WI38 (cell line): ENCODE data around the gene PLPPR5.

ENCODE experiments used
- H3K4me3 ChIP-seq: 2 replicates; pipeline ENCODE4 v1.5.1; 2011; ENCODE audit warnings: low read depth, mild to moderate bottlenecking, control low read depth, low read length
- TF ChIP-seq, protein P1 (sequence below): IDR thresholded peaks from 2 replicates; pipeline ENCODE4 v1.5.1; 2012; ENCODE audit warnings: low read depth, mild to moderate bottlenecking, control low read depth, low read length

PLPPR5 gene

DNA sequence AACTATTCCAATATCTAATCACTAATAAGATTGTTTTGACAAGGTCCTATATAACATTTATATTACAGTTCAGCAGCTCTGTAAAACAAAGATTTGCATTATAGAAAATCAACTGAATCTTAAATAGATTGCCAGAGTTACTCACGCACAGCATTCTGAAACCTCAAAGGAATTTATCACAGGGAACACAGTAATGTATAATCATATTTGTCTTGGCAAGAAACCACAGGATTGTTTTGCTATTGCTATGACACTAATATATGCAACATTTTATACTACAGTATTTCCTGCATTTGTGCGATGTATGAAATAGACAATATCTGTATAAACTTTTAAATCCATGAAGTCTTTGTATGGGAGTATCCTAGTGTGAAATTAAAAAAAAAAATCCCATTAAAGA is 101.4 kb downstream of the PLPPR5 start:
- TF ChIP-seq, protein P1, sequence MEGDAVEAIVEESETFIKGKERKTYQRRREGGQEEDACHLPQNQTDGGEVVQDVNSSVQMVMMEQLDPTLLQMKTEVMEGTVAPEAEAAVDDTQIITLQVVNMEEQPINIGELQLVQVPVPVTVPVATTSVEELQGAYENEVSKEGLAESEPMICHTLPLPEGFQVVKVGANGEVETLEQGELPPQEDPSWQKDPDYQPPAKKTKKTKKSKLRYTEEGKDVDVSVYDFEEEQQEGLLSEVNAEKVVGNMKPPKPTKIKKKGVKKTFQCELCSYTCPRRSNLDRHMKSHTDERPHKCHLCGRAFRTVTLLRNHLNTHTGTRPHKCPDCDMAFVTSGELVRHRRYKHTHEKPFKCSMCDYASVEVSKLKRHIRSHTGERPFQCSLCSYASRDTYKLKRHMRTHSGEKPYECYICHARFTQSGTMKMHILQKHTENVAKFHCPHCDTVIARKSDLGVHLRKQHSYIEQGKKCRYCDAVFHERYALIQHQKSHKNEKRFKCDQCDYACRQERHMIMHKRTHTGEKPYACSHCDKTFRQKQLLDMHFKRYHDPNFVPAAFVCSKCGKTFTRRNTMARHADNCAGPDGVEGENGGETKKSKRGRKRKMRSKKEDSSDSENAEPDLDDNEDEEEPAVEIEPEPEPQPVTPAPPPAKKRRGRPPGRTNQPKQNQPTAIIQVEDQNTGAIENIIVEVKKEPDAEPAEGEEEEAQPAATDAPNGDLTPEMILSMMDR, result no peak

DNA sequence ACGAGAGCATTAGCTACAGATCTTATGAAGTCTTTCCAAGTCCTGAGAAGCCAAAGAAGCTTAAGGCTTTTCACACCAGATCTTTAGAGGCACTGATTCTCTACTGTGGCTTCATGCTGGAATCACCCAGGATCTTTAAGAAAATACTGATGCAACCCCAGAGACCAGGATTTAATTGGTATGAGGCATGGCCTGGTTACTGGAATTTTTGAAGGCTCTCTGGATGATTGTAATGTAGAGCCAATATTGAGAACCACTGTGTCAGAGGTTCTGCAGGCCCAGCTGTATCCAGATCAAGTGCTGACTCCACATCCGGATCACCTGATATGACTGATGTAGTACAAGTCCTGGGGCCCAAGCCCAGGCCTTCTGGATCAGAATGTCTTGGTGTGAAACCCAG is 105.7 kb downstream of the PLPPR5 start:
- TF ChIP-seq, protein P1, result no peak
- H3K4me3 ChIP-seq, result no peak overlapping the region

More for the DNA sequence above, 101.4 kb downstream of the PLPPR5 start:
- no peak overlapping the region for H3K4me3 ChIP-seq

DNA sequence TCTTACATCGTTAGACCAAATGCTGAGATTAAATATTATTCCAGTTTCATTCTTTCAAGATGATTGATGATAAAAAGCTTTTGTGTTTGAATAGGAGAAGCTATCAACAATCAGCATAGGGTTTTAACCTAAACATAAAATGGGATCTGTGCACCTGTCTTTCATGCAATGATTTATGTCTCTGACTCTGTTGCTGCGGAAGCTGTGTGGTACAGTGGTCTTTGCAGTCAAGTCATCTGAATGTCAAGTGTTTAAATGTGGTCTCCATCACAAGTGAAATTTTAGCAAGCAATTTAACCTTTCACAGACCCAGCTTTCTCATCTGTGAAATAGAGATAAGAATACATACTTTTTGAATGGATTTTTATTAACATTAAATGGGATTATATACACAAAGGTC is 107.2 kb downstream of the PLPPR5 start:
- TF ChIP-seq, protein P1, result no peak
- no peak overlapping the region for H3K4me3 ChIP-seq

DNA sequence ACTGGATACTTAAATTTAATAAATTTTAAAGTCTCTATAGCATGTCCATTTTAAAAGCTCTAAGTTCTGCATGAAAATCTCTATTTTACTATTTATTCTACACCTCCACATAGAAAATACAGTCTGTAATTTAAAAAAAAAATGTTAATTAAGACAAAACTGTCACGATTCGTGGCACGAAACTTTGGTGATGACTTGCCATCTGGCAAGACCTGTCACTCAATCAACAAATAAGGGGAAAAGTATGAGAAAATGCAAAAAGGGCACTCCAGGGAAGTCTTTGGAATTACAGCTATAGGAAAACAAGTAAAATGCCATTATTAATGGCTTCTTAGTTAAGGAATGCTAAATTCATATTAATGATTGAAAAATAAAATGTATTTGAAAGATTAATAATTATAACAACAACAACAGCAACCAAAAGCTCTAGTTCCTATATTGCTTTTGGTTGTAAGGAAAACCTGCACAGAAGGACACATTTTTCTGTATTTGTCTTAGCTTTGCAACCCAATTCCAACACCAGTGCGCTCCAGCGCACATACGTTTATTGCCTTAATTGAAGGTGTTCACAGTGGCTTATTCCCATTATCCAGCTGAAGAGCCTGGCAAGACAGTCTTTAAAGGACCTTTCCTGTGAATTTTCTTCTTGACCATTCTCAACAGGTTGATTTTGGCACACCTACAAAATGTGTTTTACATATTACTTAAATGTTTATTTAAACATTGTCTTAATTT is 107.8 kb downstream of the PLPPR5 start:
- TF ChIP-seq, protein P1, result no peak
- H3K4me3 ChIP-seq, result no peak overlapping the region

DNA sequence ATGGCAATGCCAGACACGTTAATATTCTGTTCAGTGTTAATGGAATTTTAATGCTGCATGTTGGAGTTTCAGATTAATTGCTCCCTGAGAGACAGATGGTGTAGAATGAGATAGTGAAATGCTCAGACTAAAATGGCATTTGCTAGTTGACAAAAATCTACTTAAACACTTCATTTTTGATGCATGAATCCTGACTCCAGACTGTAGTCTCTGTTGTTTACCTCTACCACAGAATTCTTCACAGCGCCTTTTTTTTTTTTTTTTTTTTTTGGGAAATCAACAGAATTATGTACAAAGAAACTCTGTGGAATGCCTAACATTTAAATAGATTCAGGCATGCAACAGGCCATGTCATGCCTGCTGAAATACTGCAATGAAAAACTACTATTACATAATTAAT is 111.3 kb downstream of the PLPPR5 start:
- no peak overlapping the region for H3K4me3 ChIP-seq
- TF ChIP-seq, protein P1, result no peak

DNA sequence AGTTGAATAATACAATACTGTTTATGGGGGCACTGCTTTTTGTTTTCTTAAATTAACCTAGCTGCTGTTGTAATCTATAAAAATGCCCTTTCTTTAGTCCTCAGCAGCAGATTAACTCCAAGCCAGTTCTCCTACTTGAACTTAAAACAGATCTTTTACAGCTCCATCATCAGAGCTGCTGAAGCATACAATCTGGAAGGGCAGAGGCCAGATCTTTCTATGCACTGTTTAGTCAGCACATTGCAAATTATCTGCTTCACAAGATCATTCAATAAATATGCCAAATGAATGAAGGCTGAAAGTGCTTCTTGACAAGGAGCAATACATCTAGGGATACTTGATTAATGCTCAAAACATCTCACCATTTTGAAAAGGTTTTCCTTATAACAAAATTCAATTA is 115.8 kb downstream of the PLPPR5 start:
- no peak overlapping the region for H3K4me3 ChIP-seq
- TF ChIP-seq, protein P1, result no peak

DNA sequence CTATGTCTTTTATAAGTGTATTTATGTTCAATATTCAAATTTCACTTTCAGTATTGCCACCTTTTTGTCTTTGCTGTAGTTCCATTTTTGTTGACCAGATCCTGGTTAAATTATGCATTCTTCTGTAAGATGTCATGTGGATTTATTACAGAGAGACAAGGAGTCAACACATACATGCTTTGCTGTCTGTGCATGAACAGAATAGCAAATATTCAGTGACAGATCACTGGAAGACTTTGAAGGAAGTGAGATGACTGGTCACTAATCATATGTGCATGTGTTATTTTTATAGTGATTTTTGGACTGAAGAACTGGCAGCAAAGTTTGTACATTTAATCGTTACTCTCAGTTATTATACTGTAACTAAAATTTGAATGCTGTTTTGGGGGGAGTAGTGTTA is 117.2 kb downstream of the PLPPR5 start:
- TF ChIP-seq, protein P1, result no peak
- no peak overlapping the region for H3K4me3 ChIP-seq
